Stimulated activated CD8-positive, alpha-beta memory T cell treated with anti-CD3 and anti-CD28 coated beads, Interleukin-7, amount 100 ng/mL, for 1 hour (primary cell): ENCODE results near the gene NOLC1.

Source experiments
- DNase-seq, 2 donors: peaks; one replicate each; pipeline ENCODE4 v3.0.0-alpha.2; 2020; ENCODE audit warnings: low read depth in 2 of 2

NOLC1 gene

DNA sequence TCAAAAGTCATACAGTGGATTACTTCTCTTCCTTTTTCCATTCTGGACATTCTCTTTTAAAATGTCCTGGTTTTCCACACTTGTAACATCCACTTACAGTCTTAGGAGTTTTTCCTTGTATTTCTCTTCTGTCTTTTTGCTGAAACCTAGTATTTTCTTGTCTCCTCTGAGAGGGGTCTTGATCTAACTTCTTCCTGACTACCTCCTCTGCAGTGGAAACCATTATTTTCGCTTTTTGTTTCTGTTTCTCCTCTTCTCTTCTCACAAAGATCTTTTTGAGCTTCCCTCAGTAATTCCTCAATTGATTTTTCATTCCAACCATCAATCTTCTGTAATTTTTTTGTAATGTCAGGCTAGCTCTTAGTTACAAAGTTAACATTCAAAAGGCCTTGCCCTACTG lies 50.2 kb downstream of the NOLC1 start:
- DNase-seq: no peak

DNA sequence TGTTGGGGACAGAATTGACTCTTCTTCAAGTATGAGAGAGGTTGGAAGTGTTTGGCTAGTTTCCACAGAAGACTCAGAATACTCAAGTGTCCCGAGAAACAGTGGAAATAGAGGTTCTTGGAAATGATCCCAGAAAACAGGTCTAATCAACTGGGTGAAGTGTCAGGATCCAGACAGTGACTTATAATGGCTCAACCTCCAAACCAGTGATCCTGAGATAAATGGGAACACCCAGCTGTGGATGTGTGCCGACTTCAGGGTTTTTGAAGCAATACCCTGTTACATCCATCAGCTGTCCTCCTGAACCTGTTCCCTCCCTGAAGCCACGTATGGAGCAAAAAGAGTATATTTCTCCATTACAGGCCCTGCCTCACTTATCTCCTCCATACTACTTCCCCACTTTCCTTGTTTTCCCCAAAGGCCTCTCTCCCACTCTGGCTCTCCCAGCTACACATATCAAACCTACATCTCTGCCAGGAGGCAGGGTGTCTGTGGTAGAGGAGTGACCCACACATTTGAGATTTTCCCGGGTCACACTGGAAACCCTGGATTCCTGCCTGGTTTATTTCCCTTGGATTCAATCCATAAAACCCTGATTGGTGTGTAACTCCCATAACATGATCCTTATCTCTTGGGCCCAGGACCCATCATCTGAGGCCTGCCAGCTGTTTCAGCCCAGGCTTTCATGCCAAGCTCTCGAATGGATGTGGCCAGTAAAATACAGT lies 56.3 kb downstream of the NOLC1 start:
- DNase-seq: no peak

- DNase-seq: no peak
Measured at GRCh38 chr10:102211615-102212299, 59.6 kb downstream of the NOLC1 start.
